ENCODE data around the gene TMEM163.

DNA sequence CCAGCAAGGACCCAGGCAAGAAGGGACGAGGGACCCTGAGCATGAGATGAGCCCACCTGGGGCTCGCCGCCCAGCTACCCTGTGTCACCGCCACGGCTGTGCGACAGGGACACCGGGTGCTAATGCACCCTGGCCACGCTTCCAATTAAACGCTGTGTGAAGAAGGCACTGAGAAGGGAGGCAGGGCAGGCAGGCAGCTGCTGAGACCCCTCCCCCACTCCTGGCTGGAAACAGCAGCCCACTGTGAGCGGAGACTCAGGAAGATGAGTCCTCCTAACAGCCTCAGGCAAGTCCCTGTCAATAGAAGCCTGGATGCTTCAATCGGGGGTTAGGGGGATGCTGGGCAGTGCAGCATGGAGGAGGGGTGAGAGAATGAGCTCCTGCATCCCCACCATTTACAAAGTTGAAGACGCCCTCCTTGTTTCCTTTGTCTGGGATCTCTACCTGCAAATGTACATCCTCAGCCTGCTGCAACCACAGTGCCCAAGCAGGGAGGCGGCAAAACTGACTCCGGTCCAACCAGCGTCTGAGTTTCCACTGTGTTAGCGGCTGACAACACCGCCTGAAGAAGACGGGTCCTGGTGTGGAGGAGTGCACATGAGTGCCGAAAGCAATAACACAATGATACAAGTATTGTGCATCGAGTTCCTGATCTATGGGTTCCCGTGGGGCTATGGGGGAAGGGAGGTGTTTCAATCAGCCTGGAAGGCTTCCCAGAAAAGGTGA, 12.8 kb downstream of the TMEM163 start:
- TF ChIP-seq, protein P1, sequence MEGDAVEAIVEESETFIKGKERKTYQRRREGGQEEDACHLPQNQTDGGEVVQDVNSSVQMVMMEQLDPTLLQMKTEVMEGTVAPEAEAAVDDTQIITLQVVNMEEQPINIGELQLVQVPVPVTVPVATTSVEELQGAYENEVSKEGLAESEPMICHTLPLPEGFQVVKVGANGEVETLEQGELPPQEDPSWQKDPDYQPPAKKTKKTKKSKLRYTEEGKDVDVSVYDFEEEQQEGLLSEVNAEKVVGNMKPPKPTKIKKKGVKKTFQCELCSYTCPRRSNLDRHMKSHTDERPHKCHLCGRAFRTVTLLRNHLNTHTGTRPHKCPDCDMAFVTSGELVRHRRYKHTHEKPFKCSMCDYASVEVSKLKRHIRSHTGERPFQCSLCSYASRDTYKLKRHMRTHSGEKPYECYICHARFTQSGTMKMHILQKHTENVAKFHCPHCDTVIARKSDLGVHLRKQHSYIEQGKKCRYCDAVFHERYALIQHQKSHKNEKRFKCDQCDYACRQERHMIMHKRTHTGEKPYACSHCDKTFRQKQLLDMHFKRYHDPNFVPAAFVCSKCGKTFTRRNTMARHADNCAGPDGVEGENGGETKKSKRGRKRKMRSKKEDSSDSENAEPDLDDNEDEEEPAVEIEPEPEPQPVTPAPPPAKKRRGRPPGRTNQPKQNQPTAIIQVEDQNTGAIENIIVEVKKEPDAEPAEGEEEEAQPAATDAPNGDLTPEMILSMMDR (IDR thresholded peaks at IDR 0.05; ENCODE audit: extremely low read depth in 1 of 2, insufficient read depth in 1 of 2, low read depth in 1 of 2, low read length in 2 of 2): no peak
- no peak for TF ChIP-seq JUN (IDR thresholded peaks at IDR 0.05; ENCODE audit: borderline replicate concordance, insufficient read depth, insufficient read length, low read depth)
- no peak for TF ChIP-seq POLR2A (IDR thresholded peaks at IDR 0.05; ENCODE audit: low read depth, low read length)
- TF ChIP-seq POLR2AphosphoS5 (IDR thresholded peaks at IDR 0.05; ENCODE audit: insufficient read depth, low read depth, low read length): no peak
- TF ChIP-seq EZH2 (IDR thresholded peaks at IDR 0.05; ENCODE audit: borderline replicate concordance, low read depth, low read length, severe bottlenecking): no peak
- TF ChIP-seq, protein P2, sequence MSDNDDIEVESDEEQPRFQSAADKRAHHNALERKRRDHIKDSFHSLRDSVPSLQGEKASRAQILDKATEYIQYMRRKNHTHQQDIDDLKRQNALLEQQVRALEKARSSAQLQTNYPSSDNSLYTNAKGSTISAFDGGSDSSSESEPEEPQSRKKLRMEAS (IDR thresholded peaks at IDR 0.05; ENCODE audit: insufficient read depth, insufficient read length): no peak
- no peak for TF ChIP-seq MYC (IDR thresholded peaks at IDR 0.05; ENCODE audit: low read depth, low read length)
- no peak for TF ChIP-seq FOS (IDR thresholded peaks at IDR 0.05; ENCODE audit: borderline replicate concordance, insufficient read depth, low read length)
- TF ChIP-seq GATA2 (IDR thresholded peaks at IDR 0.05; ENCODE audit: insufficient read depth, insufficient read length, low read depth, low read length): no peak
